Stimulated activated CD4-positive, alpha-beta T cell treated with anti-CD3 and anti-CD28 coated beads, Interleukin-2, amount 100 ng/mL, for 4 hours (primary cell): ENCODE measurements around the gene EPYC.

Experiments used
- DNase-seq: peaks from one replicate; pipeline ENCODE4 v3.0.0-alpha.2; 2020; ENCODE audit warnings: low read depth

Gene EPYC

GRCh38 chr12:91004872-91005271 is at the start of gene EPYC:
EPYC (minus strand) TSS chr12:91004972; CDS start chr12:91002565, 2,407 bp downstream.
- no peak for DNase-seq

- DNase-seq = no peak
Observed at GRCh38 chr12:91053951-91054715, 49.4 kb upstream of the EPYC start.

GRCh38 chr12:91052026-91052425 is 47.3 kb upstream of the EPYC start:
- DNase-seq = no peak

- DNase-seq = no peak
Observed at GRCh38 chr12:91044586-91044985, 39.8 kb upstream of the EPYC start.

- DNase-seq = no peak
Observed at GRCh38 chr12:91043408-91043807, 38.6 kb upstream of the EPYC start.

- no peak for DNase-seq
Observed at GRCh38 chr12:91040096-91040755, 35.5 kb upstream of the EPYC start.

- no peak for DNase-seq
Observed at GRCh38 chr12:91037276-91037675, 32.5 kb upstream of the EPYC start.

GRCh38 chr12:91033251-91033650 is 28.5 kb upstream of the EPYC start:
- DNase-seq = no peak

GRCh38 chr12:91023326-91024004 is 18.7 kb upstream of the EPYC start:
- no peak for DNase-seq

- DNase-seq = no peak
Observed at GRCh38 chr12:91021076-91021475, 16.3 kb upstream of the EPYC start.

GRCh38 chr12:91019455-91019854 is 14.7 kb upstream of the EPYC start:
- DNase-seq = no peak

- DNase-seq = no peak
Observed at GRCh38 chr12:91017511-91018263, 12.9 kb upstream of the EPYC start.

GRCh38 chr12:91017043-91017442 is 12.3 kb upstream of the EPYC start:
- no peak for DNase-seq

GRCh38 chr12:91009319-91009950 is 4.7 kb upstream of the EPYC start:
- no peak for DNase-seq

GRCh38 chr12:91007531-91008290 is 2.9 kb upstream of the EPYC start:
- DNase-seq = no peak

GRCh38 chr12:91003737-91004136 is 1.0 kb downstream of the EPYC start:
- DNase-seq = no peak

GRCh38 chr12:91001306-91001705 is 3.5 kb downstream of the EPYC start:
- no peak for DNase-seq

- no peak for DNase-seq
Observed at GRCh38 chr12:90999966-91000365, 4.8 kb downstream of the EPYC start.

- no peak for DNase-seq
Observed at GRCh38 chr12:90999527-90999926, 5.2 kb downstream of the EPYC start.

- DNase-seq = no peak
Observed at GRCh38 chr12:90995010-90995409, 9.8 kb downstream of the EPYC start.

GRCh38 chr12:90991952-90992465 is 12.8 kb downstream of the EPYC start:
- no peak for DNase-seq
